Measurements from ENCODE around the gene INF2.

Gene INF2

GRCh38 chr14:104755621-104756020 is 66.2 kb downstream of the INF2 start:
- no peak for DNase-seq

- no peak for DNase-seq
These were observed 67.2 kb downstream of the INF2 start for GRCh38 chr14:104756477-104757237.

GRCh38 chr14:104757238-104757585 is 67.8 kb downstream of the INF2 start:
- no peak for DNase-seq

GRCh38 chr14:104757681-104758392 is 68.4 kb downstream of the INF2 start:
- no peak for DNase-seq

- DNase-seq: no peak
These were observed 69.9 kb downstream of the INF2 start for GRCh38 chr14:104758981-104759969.

- DNase-seq: no peak
These were observed 76.1 kb downstream of the INF2 start for GRCh38 chr14:104765517-104765916.

GRCh38 chr14:104766256-104766862 is 76.9 kb downstream of the INF2 start:
- no peak for DNase-seq

- DNase-seq: no peak
These were observed 77.6 kb downstream of the INF2 start for GRCh38 chr14:104766863-104767633.

- no peak for DNase-seq
These were observed 78.2 kb downstream of the INF2 start for GRCh38 chr14:104767634-104767918.

- DNase-seq: peak; percentile 61
These were observed 79.3 kb downstream of the INF2 start for GRCh38 chr14:104768437-104769323.

- no peak for DNase-seq
These were observed 80.1 kb downstream of the INF2 start for GRCh38 chr14:104769324-104770071.

GRCh38 chr14:104770072-104770579 is 80.7 kb downstream of the INF2 start:
- DNase-seq: no peak

- no peak for DNase-seq
These were observed 81.4 kb downstream of the INF2 start for GRCh38 chr14:104770851-104771272.

GRCh38 chr14:104771374-104771773 is 82.0 kb downstream of the INF2 start:
- no peak for DNase-seq

All from NK-92 treated with Interleukin-12 subunit alpha and Interleukin-12 subunit beta, amount 100 ng/mL, for 24 hours (cell line).